ENCODE results near the gene RAD51. TPM values are rescaled to one million over a fixed set of nuclear protein-coding genes. Genes with fewer than 3 reads are reported as not detected.

Gene RAD51
- total RNA-seq = 1.9 TPM

DNA sequence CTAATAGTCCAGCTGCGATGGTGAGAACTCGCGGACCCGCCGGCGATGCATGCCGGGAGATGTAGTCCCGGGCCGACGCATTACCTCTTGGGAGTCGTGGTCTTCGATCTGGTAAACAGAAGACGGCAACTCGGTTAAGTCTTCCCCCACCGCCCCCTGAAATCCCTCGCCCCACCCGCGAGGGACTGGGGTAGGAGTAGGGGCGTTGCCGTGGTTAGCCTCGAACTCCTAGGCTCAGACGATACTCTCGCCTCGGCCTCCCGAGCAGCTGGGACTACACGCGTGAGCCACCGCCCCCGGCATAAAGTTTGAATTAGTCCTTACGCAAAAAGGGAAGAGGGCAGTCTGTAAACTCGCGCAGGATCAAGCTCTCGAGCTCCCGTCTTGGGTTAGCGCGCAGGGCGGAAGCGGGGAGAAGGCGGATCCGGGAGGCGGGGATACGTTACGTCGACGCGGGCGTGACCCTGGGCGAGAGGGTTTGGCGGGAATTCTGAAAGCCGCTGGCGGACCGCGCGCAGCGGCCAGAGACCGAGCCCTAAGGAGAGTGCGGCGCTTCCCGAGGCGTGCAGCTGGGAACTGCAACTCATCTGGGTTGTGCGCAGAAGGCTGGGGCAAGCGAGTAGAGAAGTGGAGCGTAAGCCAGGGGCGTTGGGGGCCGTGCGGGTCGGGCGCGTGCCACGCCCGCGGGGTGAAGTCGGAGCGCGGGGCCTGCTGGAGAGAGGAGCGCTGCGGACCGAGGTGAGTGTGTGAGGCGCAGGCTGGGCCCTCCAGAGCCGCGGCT, at the start of gene RAD51:
TSS of gene RAD51 (plus strand) at position 487 of the 781 bp plus-strand sequence. CDS start 3,585 bp downstream, outside the sequence.

GRCh38 chr15:40754883-40755811, 60.2 kb downstream of the RAD51 start, which contains the start of gene RMDN3:
Gene RMDN3, minus strand, starts transcription at chr15:40755254. Its CDS starts 471 bp downstream, at chr15:40754783.

GRCh38 chr15:40763801-40764628, 69.0 kb downstream of the RAD51 start, which contains the start of gene GCHFR:
Gene GCHFR, plus strand, starts transcription at chr15:40764068. Its CDS starts 113 bp downstream, at chr15:40764181.

DNA sequence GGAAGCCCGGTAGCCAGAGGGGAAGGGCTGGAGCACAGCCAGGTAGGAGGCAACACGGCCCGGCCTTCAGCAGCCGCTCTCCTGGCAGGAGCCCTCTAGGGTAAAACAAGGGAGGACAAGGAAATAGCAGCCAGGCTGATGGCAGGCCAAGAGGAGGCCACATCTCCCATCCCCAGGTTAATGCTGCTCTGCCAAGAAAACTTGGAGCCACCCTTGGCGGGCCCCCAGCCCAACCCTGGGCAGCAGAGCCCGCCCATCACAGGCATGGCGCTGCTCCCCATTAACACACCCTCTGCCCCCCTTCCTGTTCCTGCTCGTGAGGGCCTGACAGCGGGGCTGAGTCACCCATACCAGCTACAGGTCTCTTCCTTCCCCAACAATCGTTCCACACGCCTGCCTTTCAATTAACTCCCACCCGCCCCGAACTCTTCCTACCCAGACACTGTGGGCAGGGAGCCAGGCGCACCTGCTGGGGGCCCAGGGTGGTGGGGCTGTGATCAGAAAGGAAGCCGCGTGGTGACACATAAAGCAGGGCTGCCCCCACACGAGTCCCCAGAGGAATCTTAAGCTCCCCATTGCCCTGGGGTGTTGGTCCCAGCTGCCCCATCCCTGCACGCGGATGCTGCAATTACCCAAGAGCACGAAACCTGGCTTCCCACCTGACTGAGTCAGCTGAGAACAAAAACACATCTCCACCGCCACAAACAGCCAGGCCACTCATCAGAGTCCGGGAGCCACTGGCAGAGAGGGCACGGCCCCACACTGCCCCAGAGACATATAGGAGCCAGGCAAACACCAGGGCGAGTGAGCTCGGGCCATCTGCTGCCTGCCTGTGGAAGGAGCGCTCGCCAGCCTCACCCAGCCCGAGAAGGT, 74.5 kb downstream of the RAD51 start, which contains the start of gene C15orf62:
TSS of gene C15orf62 (plus strand) at position 707 of the 873 bp plus-strand sequence. CDS start 516 bp downstream, outside the sequence.

Small RNA genes within 50 kb of the gene (small RNA-seq; reads per million reads assigned to genes)
- gene SUMO2P15 (ENCODE audit: low replicate concordance) = not detected

Other genes with a start within 250 kb of the RAD51 start
- 3.4 TPM for gene CHST14, start 224.2 kb upstream of the RAD51 start, total RNA-seq
- 26.0 TPM for gene CCDC32, start 130.1 kb upstream of the RAD51 start, total RNA-seq
- gene RPUSD2, start 125.9 kb upstream of the RAD51 start, total RNA-seq = 11.0 TPM
- 10.6 TPM for gene KNL1, start 100.9 kb upstream of the RAD51 start, total RNA-seq
- gene RMDN3, start 60.1 kb downstream of the RAD51 start, total RNA-seq = 20.7 TPM
- gene GCHFR, start 68.9 kb downstream of the RAD51 start, total RNA-seq = 4.4 TPM
- gene C15orf62, start 74.8 kb downstream of the RAD51 start, total RNA-seq = 0.31 TPM
- gene ZFYVE19, start 111.9 kb downstream of the RAD51 start, total RNA-seq = 22.5 TPM
- 31.9 TPM for gene DNAJC17, start 112.3 kb downstream of the RAD51 start, total RNA-seq
- gene PPP1R14D, start 133.5 kb downstream of the RAD51 start, total RNA-seq = not detected
- 2.5 TPM for gene SPINT1, start 148.9 kb downstream of the RAD51 start, total RNA-seq
- gene RHOV, start 179.1 kb downstream of the RAD51 start, total RNA-seq = 8.1 TPM
- gene VPS18, start 199.3 kb downstream of the RAD51 start, total RNA-seq = 26.3 TPM
- gene DLL4, start 234.2 kb downstream of the RAD51 start, total RNA-seq = 6.3 TPM

All from parietal lobe (tissue), 2 donors.